GM23338 (cell line): ENCODE measurements around the gene HDAC9.

ENCODE experiments used
- CTCF ChIP-seq, 2 experiments: fragments of 200-600 bp in 1 of 2; sonication (generic) in 1 of 2; conservative IDR thresholded peaks; 2 replicates each; pipeline versions ENCODE4 v1.5.1 to v1.6.1; 2016 to 2017; ENCODE audit warnings: antibody characterized with exemption in 2 of 2, low read depth in 2 of 2, mild to moderate bottlenecking in 2 of 2, moderate library complexity in 1 of 2
- EZH2 ChIP-seq: fragments of 200-600 bp; sonication (generic); IDR thresholded peaks from one replicate; pipeline ENCODE4 v1.8.0; 2017; ENCODE audit warnings: antibody characterized with exemption, mild to moderate bottlenecking, low read depth; ENCODE audit not compliant: unreplicated experiment
- EZH2phosphoT487 ChIP-seq: fragments of 200-600 bp; sonication (generic); IDR thresholded peaks from one replicate; pipeline ENCODE4 v1.8.1; 2018; ENCODE audit warnings: antibody characterized with exemption; ENCODE audit not compliant: unreplicated experiment
- JUNB ChIP-seq: IDR thresholded peaks from one replicate; pipeline ENCODE4 v1.6.1; 2016; ENCODE audit warnings: antibody characterized with exemption; ENCODE audit not compliant: unreplicated experiment
- POLR2AphosphoS5 ChIP-seq: IDR thresholded peaks from 2 replicates; pipeline ENCODE4 v1.6.1; 2016; ENCODE audit warnings: antibody characterized with exemption, low read depth
- ZNF114 ChIP-seq: fragments of 250-450 bp; sonication (Bioruptor Pico); IDR thresholded peaks from 2 replicates; pipeline ENCODE4 v1.5.0; 2020; ENCODE audit warnings: mild to moderate bottlenecking, moderate library complexity
- TF ChIP-seq, protein P1 (sequence below): IDR thresholded peaks from 2 replicates; pipeline ENCODE4 v1.6.1; 2016; ENCODE audit warnings: antibody characterized with exemption

DNA sequence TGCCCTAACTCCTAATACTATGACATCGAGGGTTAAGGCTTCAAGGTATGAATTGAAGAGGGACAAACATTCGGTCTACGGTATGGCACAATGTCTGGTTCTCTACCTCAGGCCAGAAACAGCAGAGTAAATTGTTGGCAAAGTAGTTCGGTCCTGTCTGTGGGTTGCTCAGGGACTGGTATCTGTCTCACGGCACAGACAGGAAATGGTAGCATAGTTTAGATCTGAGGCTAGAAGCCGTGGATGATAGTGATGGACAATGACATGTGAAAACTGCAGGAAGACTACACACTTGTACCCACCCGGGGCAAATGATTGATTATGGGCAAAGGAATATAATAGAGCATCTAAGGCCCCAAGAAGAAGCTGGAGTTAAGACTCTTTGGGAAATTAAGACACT, 515.7 kb downstream of the HDAC9 start:
- TF ChIP-seq CTCF (conservative IDR thresholded peaks at IDR 0.05; ENCODE audit: low read depth in 2 of 2) (no peak), POLR2AphosphoS5 (no peak), JUNB (no peak), EZH2phosphoT487 (no peak), EZH2 (no peak), ZNF114 (CRISPR knock-in tag) (no peak)
- TF ChIP-seq, protein P1, sequence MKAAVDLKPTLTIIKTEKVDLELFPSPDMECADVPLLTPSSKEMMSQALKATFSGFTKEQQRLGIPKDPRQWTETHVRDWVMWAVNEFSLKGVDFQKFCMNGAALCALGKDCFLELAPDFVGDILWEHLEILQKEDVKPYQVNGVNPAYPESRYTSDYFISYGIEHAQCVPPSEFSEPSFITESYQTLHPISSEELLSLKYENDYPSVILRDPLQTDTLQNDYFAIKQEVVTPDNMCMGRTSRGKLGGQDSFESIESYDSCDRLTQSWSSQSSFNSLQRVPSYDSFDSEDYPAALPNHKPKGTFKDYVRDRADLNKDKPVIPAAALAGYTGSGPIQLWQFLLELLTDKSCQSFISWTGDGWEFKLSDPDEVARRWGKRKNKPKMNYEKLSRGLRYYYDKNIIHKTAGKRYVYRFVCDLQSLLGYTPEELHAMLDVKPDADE, result no peak
